A673 (cell line): Measurements from ENCODE around the gene SND1.

Experiments
- EZH2 ChIP-seq: fragments of 200-600 bp; sonication (generic); IDR thresholded peaks from 2 replicates; pipeline ENCODE4 v1.6.1; 2017; ENCODE audit warnings: borderline replicate concordance, low read depth, mild to moderate bottlenecking, mixed read lengths, antibody characterized with exemption, low read length; ENCODE audit not compliant: poor library complexity, severe bottlenecking
- TF ChIP-seq, protein P1 (sequence below): fragments of 300-800, 200-600 bp; sonication (generic); conservative IDR thresholded peaks from 2 replicates; pipeline ENCODE4 v1.5.1; 2017; ENCODE audit warnings: low read depth, mild to moderate bottlenecking, antibody characterized with exemption, low read length, moderate library complexity, mixed read lengths

DNA sequence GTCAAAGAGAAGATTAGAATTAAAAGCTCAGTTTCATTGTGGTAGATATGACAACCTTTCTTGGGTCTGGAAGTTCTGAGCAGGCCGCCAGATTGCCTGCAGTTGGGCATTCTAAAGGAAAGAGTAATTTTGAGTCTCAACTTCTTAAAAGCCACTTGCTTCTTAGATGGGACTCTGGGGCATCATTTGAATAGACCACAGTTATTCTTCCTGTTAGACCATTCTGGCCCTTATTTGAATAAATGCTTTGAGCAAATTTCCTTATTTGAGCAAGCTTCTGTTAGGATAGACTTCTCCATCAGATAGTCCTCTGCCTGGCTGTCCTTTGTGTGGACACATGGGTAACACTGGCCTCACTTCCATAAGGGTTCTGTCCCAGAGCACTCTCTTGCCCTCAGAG is 40.2 kb downstream of the SND1 start:
- no peak for TF ChIP-seq EZH2
- TF ChIP-seq, protein P1, sequence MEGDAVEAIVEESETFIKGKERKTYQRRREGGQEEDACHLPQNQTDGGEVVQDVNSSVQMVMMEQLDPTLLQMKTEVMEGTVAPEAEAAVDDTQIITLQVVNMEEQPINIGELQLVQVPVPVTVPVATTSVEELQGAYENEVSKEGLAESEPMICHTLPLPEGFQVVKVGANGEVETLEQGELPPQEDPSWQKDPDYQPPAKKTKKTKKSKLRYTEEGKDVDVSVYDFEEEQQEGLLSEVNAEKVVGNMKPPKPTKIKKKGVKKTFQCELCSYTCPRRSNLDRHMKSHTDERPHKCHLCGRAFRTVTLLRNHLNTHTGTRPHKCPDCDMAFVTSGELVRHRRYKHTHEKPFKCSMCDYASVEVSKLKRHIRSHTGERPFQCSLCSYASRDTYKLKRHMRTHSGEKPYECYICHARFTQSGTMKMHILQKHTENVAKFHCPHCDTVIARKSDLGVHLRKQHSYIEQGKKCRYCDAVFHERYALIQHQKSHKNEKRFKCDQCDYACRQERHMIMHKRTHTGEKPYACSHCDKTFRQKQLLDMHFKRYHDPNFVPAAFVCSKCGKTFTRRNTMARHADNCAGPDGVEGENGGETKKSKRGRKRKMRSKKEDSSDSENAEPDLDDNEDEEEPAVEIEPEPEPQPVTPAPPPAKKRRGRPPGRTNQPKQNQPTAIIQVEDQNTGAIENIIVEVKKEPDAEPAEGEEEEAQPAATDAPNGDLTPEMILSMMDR, result no peak
